NCI-H2171 treated with DMSO at 0.1 percent for 48 hours (cell line): ENCODE measurements around the gene GPRC5D.

Source experiments
- DNase-seq: peaks from one replicate; lab custom pipeline; 2025; lab: John Stamatoyannopoulos, UW

Gene GPRC5D

DNA sequence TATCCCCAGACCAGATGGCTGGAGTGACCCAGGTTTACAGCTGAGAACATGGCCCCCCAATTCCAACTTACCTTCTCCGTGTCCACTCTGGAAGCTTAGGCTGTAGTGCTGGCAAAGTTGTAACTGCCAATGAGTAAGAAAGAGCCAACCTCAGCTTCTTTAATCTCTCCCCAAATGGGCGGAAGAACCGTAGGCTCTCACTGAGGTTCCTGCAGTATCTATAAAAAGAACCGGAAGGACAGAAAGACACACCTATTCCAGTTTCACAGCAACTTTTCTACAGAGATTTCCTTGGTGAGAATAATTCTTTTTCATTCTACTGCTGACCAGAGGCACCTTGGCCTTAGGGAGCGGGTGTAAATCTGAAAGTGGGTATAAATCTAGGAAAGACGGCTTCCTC, at the start of gene GPRC5D:
GPRC5D (minus strand) TSS at position 135 of the 400 bp plus-strand sequence. CDS start 1,786 bp downstream, outside the sequence.
- DNase-seq: no peak

DNA sequence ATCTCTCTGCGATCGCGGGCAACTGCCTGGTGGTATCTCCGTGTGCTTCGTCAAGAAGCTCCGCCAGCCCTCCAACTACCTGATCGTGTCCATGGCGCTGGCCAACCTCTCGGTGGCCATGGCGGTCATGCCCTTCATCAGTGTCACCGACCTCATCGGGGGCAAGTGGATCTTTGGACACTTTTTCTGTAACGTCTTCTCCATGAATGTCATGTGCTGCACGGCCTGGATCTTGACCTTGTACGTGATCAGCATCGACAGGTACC, 49.7 kb upstream of the GPRC5D start:
- DNase-seq: no peak

DNA sequence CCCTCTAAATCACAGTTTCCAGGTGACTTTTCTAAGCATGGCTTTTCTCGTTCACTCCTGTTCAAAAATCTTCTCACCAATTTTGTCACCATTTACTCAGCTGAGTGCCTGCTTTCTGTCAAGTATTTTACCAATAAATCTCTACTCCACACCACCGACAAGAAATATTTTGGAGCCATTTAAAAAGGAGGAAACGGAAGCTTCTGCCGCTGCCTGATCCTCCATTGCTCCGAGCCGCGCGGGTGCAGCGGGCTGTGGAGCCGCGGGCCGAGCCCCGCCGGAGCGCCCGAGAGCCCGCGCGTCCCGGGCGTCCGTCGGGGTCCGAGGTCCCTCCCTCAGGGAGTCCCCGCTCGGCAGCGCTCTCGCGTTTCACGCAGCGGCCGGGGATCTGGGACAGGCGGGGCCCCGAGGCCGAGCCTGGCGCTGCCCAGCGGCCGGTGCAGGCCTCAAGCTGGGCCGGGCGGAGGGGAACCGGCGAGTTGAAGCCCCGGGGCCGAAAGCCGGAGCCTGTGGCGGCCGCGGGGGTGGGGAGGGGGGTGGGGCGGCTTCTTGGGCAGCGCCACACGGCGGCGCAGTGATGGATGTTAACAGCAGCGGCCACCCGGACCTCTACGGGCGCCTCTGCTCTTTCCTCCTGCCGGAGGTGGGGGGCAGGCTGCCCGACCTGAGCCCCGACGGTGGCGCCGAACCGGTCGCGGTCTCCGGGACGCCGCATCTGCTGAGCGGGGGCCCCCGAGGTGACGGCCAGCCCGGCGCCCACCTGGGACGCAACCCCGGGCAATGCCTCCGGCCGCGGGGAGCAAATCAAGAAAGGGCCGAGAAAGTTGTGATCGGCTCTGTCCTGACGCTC, 49.2 kb upstream of the GPRC5D start:
- peak; percentile 38 for DNase-seq

DNA sequence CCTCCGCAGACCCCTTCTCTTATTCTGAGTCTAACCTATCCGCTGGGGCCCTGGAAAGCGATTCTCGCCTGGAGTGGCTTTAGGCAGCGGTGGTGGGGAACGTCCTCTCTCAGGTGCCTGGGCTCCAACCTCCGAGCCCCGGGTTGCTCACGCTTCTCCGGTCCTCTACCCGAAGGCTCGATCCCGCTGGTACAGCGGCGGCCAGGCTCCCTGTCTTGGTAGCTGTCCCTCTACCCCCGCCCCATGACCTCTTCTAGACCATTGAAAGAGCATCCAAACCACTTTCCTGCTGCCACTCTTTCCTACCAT, 48.6 kb upstream of the GPRC5D start:
- no peak for DNase-seq

DNA sequence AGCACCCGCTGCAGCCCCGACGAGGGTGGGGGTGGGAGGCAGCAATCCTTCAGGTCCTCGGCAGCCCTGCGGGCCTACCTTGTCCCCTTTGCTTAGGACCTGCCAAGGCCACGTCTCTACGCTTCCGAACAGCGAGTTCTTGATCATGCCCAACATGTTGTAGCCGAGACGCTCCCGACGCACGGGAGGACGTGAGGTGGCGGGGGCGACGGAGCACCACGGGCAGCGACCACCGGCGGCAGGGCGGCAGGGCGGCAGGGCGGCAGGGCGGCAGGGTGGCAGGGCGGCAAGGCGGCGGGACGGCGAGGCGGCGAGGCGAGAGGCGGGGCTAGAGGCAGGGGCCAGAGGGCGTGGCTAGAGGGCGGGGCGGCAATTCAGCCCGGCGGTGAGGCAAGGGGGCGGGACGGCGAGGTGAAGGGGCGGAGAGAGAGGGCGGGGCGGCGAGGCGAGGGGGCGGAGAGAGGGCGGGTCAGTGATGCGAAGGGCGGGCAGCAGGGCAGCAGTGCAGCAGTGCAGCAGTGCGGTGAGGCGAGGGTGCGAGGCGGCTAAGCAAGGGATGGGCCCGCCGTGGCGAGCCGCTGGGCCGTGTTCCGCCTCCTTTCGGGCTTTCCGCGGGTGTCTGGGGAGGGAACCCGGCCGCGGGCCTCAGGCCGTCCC, 48.1 kb upstream of the GPRC5D start, which contains the start of gene HEBP1:
HEBP1 (minus strand) TSS at position 307 of the 657 bp plus-strand sequence; CDS start at position 156, 151 bp downstream.
- DNase-seq: peak; percentile 75

DNA sequence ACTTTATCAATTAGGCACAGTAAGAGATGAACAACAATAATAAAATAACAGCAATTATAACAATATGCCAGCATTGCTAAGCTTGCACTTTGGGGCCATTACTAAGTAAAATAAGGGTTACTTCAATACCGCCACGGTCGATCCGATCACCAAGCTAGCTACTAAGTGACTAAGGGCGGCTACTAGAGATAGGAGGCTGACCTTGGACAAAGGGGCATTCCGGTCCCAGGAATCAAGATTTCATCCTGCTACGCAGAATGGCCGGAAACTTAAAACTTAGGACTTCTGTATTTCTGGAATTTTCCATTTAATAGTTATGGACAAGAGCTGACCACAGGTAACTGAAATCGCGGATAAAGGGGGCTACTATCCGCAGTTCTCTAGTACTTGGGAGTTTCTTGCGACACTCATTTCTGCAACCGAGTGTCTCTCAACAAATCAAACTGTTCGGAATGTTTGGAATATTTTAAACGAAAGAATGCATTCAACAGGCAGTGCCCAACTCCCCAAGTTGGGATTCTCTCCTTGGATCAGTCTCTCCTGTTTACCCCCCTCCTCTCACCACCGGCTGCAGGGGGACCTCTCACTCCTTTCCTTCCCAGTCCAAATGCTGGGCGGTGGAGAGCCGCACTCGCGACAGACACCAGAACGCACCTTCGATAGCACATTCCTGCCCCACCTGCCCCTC, 47.4 kb upstream of the GPRC5D start:
- no peak for DNase-seq

DNA sequence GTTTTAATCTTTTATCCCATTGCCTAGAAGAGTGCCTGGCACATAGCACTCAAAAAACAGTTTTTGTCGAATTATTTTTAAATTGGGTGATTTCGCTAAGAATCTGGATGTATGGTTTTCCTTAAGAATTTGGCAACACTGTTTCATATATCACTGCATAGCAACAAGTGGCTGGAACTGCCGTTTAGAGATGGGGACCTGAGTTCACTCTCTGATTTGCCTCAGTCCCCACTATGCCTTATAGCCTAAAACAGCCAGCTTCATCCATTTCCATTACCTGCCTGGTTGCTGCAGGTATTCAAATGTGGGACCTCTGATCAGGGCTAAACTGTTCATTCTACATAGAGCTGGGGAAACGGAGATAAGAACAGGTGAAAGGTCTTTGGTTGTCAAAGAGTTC, 46.3 kb upstream of the GPRC5D start:
- DNase-seq: no peak

DNA sequence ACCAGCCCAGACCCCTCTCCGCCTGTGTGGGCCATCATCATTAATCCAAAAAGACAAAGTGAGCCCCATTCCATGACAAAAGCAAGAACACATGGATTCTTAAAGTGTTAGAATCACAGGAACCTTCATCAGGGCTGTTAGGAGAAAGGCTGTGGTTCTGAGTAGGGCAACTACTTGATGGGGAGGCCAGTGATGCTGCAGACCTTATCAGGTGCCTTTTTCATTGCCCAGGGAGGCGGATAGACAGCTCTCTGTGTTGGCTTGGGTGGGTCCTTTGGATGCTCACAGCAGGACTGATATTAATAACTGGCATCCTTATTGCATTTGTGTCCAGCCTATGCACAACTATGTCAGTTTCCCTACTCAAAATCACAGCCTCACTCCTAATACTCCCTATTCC, 45.8 kb upstream of the GPRC5D start:
- DNase-seq: no peak

DNA sequence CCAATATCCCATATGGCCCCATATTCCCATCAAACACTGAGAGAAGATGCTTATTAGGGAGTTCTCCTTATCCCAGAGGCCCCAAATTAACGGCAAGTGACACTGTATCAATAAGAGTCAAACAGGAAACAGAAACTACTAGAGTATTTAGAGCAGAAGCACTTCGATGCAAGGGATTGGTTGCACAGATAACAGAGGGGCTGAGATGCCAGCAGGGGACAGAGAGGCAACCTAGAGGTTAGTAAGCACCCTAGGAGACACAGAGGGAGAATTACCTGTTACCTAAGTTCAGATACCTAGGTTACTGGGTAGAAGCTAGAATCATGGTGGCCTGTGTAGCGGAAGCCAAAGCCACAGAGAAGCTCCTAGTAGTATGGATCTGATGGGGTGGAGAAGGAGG, 45.2 kb upstream of the GPRC5D start:
- no peak for DNase-seq

DNA sequence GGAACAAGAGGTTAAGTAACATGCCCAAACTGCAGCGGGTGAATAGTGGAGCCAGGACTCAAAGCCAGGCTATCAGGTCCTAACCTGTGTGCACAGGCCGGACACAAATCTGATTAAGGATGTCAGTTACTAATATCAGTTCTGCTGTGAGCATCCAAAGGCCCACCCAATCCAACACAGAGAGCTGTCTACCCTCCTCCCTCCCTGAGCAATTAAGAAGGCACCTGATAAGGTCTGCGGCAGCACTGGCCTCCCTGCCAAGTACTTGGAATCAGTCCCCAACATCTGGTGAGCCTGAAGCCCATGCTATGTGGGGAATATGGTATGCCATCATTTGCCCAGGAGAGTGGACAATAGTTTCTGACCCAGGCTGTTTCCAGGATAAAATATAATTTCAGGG, 44.2 kb upstream of the GPRC5D start:
- DNase-seq: no peak

DNA sequence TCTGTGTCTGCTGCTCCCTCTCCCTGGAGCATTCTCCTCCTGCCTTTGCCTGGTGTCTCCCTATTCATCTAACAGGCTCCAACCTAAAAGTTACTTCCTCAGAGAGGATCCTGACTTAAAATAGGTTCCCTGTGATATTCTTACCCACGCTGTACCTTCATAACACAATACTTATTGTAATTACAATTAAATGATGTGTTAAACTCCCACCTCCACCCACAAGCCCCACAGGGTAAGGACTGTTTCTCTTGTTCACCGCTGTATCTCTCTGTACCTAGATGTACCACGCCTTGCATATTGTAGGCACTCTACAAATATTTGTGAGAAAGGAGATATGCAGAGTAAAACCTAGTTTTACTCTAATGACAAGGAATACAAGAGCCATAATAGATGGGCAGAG, 43.1 kb upstream of the GPRC5D start:
- DNase-seq: no peak

DNA sequence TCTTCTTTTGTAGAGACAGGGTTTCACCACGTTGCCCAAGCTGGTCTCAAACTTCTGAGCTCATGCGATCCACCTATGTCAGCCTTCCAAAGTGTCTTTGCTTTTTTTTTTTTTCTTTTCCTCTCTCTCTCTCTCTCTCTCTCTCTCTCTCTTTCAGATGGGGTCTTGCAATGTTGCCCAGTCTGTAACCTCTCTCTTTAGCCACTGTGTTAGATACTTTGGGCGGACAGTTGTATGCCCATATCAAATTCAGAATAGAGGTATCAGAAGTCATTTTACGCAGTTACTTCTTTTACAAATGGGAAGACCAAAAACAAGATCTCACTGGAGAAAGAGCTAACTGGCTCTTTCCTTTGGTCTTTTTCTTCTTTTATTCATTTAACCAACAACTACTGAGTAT, 41.4 kb upstream of the GPRC5D start:
- DNase-seq: no peak

DNA sequence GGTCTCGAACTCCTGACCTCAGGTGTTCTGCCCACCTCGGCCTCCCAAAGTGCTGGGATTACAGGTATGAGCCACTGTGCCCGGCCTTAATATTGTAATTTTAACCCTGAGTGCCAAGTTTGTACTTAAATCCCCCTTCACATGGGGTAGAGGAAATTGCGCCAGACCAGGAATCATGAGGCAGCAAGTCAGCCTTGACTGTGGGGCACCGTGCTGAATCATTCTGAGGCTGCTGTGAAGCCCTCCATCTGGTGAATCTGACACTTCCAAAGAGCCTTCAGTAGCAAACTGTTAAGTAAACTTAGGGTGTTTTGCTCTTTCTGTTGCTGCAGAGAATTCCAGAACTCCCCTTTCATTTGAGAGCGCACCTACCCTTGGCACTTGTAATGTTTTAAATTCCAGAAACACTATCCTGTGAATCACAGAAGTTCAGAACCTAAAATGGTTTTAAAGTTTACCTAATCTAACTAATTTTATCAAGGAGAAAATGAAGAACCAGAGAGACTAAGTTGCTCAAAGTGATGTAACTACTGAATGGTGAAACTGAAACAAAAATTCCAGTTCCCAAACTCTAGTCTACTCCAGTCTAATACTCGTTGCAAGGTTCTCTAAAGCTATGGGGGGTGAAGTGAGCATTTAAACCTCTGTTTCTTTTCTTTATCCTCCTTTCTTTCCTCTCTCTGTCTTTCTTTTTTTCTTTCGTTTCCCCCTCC, 40.6 kb upstream of the GPRC5D start:
- no peak for DNase-seq

DNA sequence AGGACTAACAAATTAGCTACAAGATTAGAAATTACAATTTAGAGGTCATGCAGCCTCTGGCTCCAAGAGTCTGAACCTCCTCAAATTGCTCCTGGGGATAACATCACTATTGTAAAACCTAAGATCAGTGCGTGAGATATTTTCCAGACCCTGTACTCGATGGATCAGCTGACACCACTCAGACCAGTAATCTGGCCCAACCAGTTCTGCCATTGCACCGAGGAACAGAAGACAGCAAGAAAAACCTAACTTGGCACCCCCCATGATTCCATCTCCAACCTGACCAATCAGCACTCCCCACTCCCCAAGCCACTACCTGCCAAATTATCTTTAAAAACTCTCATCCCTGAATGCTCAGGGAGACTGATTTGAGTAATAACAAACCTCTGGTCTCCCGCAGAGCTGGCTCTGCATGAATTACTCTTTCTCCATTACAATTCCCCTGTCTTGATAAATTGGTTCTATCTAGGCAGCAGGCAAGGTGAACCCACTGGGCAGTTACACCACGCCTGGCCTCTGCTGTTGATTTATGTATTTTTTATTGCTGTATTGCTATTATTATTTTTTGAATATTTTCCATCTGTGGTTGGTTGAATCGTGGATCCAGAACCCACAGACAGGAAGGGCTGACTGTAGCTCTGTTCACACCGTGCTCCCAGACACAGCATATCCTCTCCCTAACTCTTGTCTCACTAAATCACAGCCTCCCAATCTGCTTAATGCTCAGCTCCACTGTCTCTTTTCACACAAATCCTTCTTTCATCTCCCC, 38.9 kb upstream of the GPRC5D start:
- DNase-seq: no peak

DNA sequence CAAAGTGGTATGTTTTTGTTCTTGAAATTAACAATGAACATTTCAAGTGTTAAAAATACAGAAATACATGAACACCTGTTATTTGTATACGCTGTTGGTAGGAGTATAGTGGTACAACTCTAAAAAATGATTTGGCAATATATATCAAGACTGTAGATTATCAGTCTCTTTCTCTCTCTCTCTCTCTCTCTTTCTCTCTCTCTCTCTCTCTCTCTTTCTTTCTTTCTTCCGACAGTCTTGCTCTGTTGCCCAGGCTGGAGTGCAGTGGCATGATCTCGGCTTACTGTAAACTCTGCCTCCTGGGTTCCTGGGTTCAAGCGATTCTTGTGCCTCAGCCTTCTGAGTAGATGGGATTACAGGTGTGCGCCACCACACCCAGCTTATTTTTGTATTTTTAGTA, 35.5 kb upstream of the GPRC5D start:
- DNase-seq: no peak

DNA sequence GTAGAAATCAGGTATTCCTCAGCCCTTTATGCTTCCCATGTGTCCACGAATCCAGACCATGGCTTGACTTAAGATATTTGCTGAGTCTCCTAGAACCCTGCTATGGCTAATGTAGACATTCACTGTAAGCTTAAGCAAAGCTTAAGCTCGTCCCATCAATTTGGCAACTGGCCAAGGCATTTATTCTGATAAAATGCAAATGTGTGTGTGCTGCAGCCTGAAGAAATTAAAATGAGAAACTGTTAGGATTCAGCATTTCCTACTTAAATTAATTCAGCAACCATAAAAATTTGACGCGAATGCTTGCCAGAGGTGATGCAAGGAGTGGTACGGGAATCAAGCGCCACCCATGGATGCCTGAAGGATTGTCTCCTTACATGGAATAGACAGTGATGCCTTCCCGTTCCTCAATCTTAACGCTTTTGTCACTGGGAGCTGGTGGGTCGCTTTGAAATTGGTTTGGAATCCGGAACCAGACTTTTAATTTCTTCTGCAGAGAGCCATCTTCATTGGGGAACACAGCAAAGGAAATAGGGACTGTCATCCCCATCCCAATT, 34.9 kb upstream of the GPRC5D start:
- DNase-seq: no peak

DNA sequence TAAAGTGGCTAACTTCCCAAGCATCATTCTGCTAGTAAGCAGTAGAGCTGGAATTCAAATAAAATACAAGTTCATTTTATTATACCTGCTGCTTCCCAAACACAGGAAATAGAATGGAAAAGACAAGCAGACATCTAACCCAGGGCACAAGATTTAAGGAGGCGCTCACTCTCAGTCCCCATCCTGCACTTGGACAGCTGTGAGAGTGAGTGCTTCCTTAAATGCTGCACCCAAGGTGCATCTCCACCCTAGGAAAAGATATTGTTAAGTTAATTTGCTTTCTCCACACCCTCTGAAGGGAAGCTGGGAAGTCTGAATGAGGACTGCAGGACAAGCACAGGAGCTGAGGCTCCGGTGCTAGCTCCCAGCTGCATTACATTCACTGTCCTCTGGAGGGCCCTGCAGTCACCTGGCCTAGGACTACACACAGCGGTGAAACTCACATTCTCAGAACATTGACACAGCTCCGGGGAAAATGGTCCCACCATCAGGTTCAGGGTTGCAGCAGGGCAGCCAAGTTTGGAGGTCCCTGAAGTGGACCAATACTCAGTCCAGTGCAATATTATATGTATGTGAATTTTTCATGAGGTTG, 33.9 kb upstream of the GPRC5D start:
- DNase-seq: no peak

DNA sequence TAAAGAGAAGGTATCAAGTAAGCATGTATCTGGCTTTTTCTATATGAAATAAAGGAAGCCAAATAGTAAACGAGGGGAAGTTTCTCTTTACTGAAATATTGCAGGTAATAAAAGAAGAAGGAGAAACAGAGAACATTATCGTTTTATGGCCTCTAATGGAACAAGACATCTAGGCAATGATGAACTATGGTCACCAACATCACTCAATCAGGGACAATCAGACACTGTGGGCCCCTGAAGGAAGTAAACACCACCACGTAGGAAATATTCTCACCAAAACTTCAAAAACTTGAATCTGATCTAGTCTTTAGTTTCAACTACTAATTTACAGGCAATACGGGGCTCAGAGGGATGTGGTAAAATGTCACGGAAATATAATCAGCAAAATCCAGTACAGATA, 32.2 kb upstream of the GPRC5D start:
- no peak for DNase-seq

DNA sequence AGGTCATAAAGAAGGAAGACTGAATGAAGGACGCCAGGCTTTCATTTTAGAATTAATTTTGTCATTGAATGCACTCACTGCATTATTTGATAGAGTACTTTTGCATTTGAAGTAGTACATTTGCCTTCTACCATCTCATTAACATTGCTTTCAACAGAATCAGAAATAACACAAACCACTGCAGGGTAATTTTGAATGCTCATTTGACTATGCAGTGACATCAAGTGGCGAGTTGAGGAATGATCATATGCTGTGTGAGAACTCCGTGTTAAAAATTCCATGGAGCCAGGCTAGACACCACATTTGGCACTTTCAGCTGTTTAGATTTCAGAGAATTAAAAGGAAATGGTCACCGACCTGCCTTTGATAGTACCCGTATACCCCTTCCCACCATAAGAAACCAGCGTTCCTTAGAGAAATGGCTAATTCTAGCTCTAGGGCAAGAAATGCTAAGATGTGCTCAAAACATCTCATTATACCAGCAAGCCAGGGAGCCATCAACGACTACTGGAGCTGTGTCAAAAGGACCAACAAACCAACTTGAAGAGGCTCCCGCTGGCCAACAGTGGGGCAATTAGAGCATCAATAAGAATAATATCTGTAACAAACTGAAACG, 31.6 kb upstream of the GPRC5D start:
- no peak for DNase-seq

DNA sequence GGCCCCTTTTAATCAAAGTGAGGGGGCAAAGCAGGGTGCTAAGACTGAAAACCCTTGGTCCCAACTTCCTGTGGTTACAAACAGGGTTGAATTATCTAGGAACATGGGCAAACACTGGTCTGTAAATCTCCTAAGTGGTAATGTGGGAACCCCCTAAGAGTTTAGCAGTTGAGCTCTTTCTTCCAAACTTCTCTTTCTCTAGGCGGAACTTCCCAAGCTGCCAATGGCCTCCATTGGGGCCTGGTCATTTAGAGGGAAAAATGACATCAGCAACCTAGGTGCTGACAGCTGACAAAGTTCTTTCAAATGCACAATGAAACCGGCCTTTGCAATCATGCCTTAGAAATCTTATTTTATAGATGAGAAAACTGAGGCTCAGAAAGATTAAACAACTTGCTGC, 30.4 kb upstream of the GPRC5D start:
- DNase-seq: no peak

DNA sequence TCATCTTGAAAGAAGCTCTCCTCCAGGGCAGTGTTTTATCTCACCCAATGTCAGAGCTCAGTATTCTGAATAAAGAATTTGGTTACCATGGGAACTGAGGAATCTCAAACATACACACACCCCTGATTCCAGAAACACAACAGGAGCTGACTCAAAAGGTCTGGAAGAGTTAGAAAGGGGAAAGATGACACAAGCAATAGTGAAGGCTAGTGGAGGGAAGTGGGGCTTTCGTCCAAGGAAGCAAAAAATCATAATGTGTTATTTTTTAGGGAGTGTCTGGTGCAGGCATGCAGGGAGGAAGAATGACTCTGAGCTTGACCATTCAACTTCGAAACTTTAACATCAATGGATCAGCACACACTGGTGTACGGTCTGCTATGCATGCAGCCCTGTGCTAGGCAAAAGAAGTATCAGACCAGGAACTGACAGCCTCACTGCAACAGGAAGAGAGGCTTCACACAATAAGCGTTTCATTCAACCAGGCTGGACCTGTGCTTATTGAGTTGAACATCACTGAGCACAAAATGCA, 27.8 kb upstream of the GPRC5D start:
- DNase-seq: no peak
